Prostate gland (tissue), 2 donors: Measurements from ENCODE around the gene TYW1B.

Experiments used
- CTCF ChIP-seq, 4 experiments: fragments of 200-600 bp in 2 of 4; fragments of 450-650 bp in 2 of 4; sonication (generic) in 2 of 4; IDR thresholded peaks; 1 replicate in 3 of 4; 2 replicates in 1 of 4; pipeline ENCODE4 v1.5.1; 2016 to 2019; ENCODE audit warnings: antibody characterized with exemption in 4 of 4, mild to moderate bottlenecking in 2 of 4, moderate library complexity in 2 of 4
- POLR2A ChIP-seq: fragments of 450-650 bp; IDR thresholded peaks from one replicate; pipeline ENCODE4 v1.6.1; 2016; ENCODE audit warnings: antibody characterized with exemption, mild to moderate bottlenecking
- POLR2AphosphoS5 ChIP-seq: sonication (generic); formaldehyde crosslinking; IDR thresholded peaks from one replicate; pipeline ENCODE4 v1.6.1; 2017; ENCODE audit warnings: antibody characterized with exemption

GRCh38 chr7:72622532-72622931 is 205.5 kb downstream of the TYW1B start:
- TF ChIP-seq POLR2A, result no peak
- no peak for TF ChIP-seq CTCF (IDR thresholded peaks at IDR 0.05)
- no peak for TF ChIP-seq POLR2AphosphoS5
